MV-4-11 (cell line): ENCODE measurements around the gene PMVK.

ENCODE experiments used
- DNase-seq: peaks from one replicate; lab custom pipeline; 2025; lab: John Stamatoyannopoulos, UW

PMVK gene

GRCh38 chr1:154945962-154946850 is 9.7 kb upstream of the PMVK start:
- DNase-seq, result no peak

GRCh38 chr1:154945160-154945961 is 8.8 kb upstream of the PMVK start:
- DNase-seq, result no peak

GRCh38 chr1:154944401-154945159 is 8.1 kb upstream of the PMVK start:
- no peak for DNase-seq

- peak; percentile 74 for DNase-seq
Measured at GRCh38 chr1:154943649-154944400, 7.3 kb upstream of the PMVK start.

GRCh38 chr1:154941333-154942013 is 5.0 kb upstream of the PMVK start:
- DNase-seq, result no peak

- DNase-seq, result no peak
Measured at GRCh38 chr1:154940651-154941194, 4.2 kb upstream of the PMVK start.

GRCh38 chr1:154940213-154940560 is 3.7 kb upstream of the PMVK start:
- no peak for DNase-seq

GRCh38 chr1:154938604-154939399 is 2.3 kb upstream of the PMVK start:
- DNase-seq, result peak; percentile 9

- no peak for DNase-seq
Measured at GRCh38 chr1:154937988-154938386, 1.5 kb upstream of the PMVK start.

GRCh38 chr1:154937085-154937987 is 817 bp upstream of the PMVK start:
- peak; percentile 85 for DNase-seq

GRCh38 chr1:154935749-154936554 is 567 bp downstream of the PMVK start:
- no peak for DNase-seq

- no peak for DNase-seq
Measured at GRCh38 chr1:154934358-154934948, 2.1 kb downstream of the PMVK start.

- no peak for DNase-seq
Measured at GRCh38 chr1:154931940-154932487, 4.5 kb downstream of the PMVK start.

GRCh38 chr1:154926201-154926600 is 10.3 kb downstream of the PMVK start:
- DNase-seq, result no peak

GRCh38 chr1:154925335-154926170 is 11.0 kb downstream of the PMVK start:
- DNase-seq, result peak; percentile 25

GRCh38 chr1:154923695-154924094 is 12.8 kb downstream of the PMVK start:
- no peak for DNase-seq
